Esophagus squamous epithelium (tissue), 4 donors: ENCODE results near the gene PIGU.

Experiments used
- CTCF ChIP-seq, 6 experiments: fragments of 450-650 bp in 4 of 6; fragments of 200-600 bp in 2 of 6; sonication (generic) in 2 of 6; IDR thresholded peaks; one replicate each; pipeline ENCODE4 v1.5.1; 2016 to 2019; ENCODE audit warnings: antibody characterized with exemption in 6 of 6, mild to moderate bottlenecking in 4 of 6, moderate library complexity in 4 of 6
- POLR2A ChIP-seq, 4 donors: fragments of 450-650 bp; IDR thresholded peaks; one replicate each; pipeline ENCODE4 v1.6.1; 2017; ENCODE audit warnings: antibody characterized with exemption in 4 of 4, mild to moderate bottlenecking in 4 of 4, moderate library complexity in 3 of 4

- TF ChIP-seq CTCF (IDR thresholded peaks at IDR 0.05) (no peak), POLR2A (IDR thresholded peaks at IDR 0.05) (no peak)
These were observed 164.5 kb downstream of the PIGU start for GRCh38 chr20:34512266-34512954.
